Endothelial cell of umbilical vein (primary cell): ENCODE data around the gene FRRS1L. TPM values are rescaled to one million over a fixed set of nuclear protein-coding genes. Genes with fewer than 3 reads are reported as not detected.

Source experiments
- BruUV-seq: library from RNA; stranded (reverse); fragments of 400-500 nt; replicated peaks from 2 replicates; lab custom pipeline; 2021; lab: Mats Ljungman, UMichigan
- CTCF ChIA-PET: fragments of 300-600, 350-600 bp; sonication (Branson Sonifier 250); formaldehyde crosslinking; loops from one replicate; lab custom pipeline; 2021; ENCODE audit warnings: antibody characterized with exemption, inconsistent platforms; lab: Charles Lee
- POLR2A ChIA-PET: fragments of 300-600, 350-600 bp; sonication (Branson Sonifier 250); formaldehyde crosslinking; loops from one replicate; lab custom pipeline; 2021; ENCODE audit warnings: antibody characterized with exemption, inconsistent platforms; lab: Charles Lee
- DNase-seq: peaks from one replicate; pipeline ENCODE4 v3.0.0-alpha.2; 2011; ENCODE audit warnings: low read depth, low spot score
- FAIRE-seq: peaks from 2 replicates; lab custom pipeline; 2011; peaks lifted over from hg19 to GRCh38; lab: Jason Lieb, UNC
- H2AFZ ChIP-seq: 2 replicates; pipeline ENCODE4 v1.6.0; 2012; ENCODE audit warnings: low read depth, low read length, control low read depth, inconsistent platforms
- H3K27ac ChIP-seq: 2 replicates; pipeline ENCODE4 v1.5.1; 2011; ENCODE audit warnings: low read depth, mild to moderate bottlenecking, control low read depth, low read length, moderate library complexity; ENCODE audit not compliant: insufficient read depth
- H3K27me3 ChIP-seq, 2 experiments: 2 replicates each; pipeline versions ENCODE4 v1.6.0 to v1.6.1; 2011; ENCODE audit warnings: low read length in 2 of 2, mixed read lengths in 1 of 2; ENCODE audit not compliant: control insufficient read depth in 2 of 2, insufficient read depth in 2 of 2
- H3K36me3 ChIP-seq, 2 experiments: 2 replicates in 1 of 2; 3 replicates in 1 of 2; pipeline ENCODE4 v1.5.1; 2011; ENCODE audit warnings: low read length in 2 of 2, mild to moderate bottlenecking in 1 of 2, moderate library complexity in 1 of 2; ENCODE audit not compliant: control insufficient read depth in 2 of 2, insufficient read depth in 2 of 2; ENCODE audit errors: extremely low read depth in 1 of 2
- H3K4me1 ChIP-seq: 3 replicates; pipeline ENCODE4 v1.5.1; 2011; ENCODE audit warnings: mild to moderate bottlenecking, low read length; ENCODE audit not compliant: control insufficient read depth, insufficient read depth; ENCODE audit errors: extremely low read depth
- H3K4me2 ChIP-seq: 2 replicates; pipeline ENCODE4 v1.6.1; 2011; ENCODE audit warnings: low read length, control low read depth, mixed read lengths; ENCODE audit not compliant: insufficient read depth
- H3K4me3 ChIP-seq, 3 experiments: fragments of 200-600 bp in 1 of 3; sonication (generic), shearing (Covaris generic) in 1 of 3; replicated peaks in 1 of 3; 2 replicates each; pipeline ENCODE4 v1.5.1; 2011 to 2016; ENCODE audit warnings: control low read depth in 3 of 3, low read length in 3 of 3, mild to moderate bottlenecking in 2 of 3, inconsistent platforms in 1 of 3, low read depth in 1 of 3, moderate library complexity in 1 of 3; ENCODE audit not compliant: insufficient read depth in 1 of 3
- H3K79me2 ChIP-seq: 2 replicates; pipeline ENCODE4 v1.6.0; 2012; ENCODE audit warnings: low read length, inconsistent platforms; ENCODE audit not compliant: control insufficient read depth, insufficient read depth
- H3K9ac ChIP-seq: replicated peaks from 2 replicates; pipeline ENCODE3; 2011; ENCODE audit warnings: low read length, control low read depth; ENCODE audit not compliant: insufficient read depth; ENCODE audit errors: extremely low read depth
- H3K9me1 ChIP-seq: replicated peaks from 3 replicates; pipeline ENCODE4 v1.6.0; 2011; ENCODE audit warnings: mild to moderate bottlenecking, low read length; ENCODE audit not compliant: control insufficient read depth, insufficient read depth; ENCODE audit errors: extremely low read depth
- H3K9me3 ChIP-seq: replicated peaks from 2 replicates; pipeline ENCODE4 v1.5.1; 2012; ENCODE audit warnings: low read length, inconsistent platforms; ENCODE audit not compliant: control insufficient read depth, insufficient read depth
- H4K20me1 ChIP-seq: replicated peaks from 2 replicates; pipeline ENCODE3; 2011; ENCODE audit warnings: mild to moderate bottlenecking, low read length; ENCODE audit not compliant: control insufficient read depth, insufficient read depth; ENCODE audit errors: extremely low read depth
- CTCF ChIP-seq, 2 donors: IDR thresholded peaks; 1 replicate in 1 of 2; 2 replicates in 1 of 2; pipeline ENCODE4 v1.5.1; 2011; ENCODE audit warnings: low read length in 2 of 2, mild to moderate bottlenecking in 2 of 2, moderate library complexity in 2 of 2, control low read depth in 1 of 2, inconsistent platforms in 1 of 2, low read depth in 1 of 2; ENCODE audit not compliant: insufficient read depth in 1 of 2; ENCODE audit errors: extremely low read depth in 1 of 2
- EZH2 ChIP-seq: IDR thresholded peaks from 2 replicates; pipeline ENCODE4 v1.6.1; 2012; ENCODE audit warnings: borderline replicate concordance, low read depth, mild to moderate bottlenecking, moderate library complexity, low read length, inconsistent platforms; ENCODE audit not compliant: severe bottlenecking
- FOS ChIP-seq: IDR thresholded peaks from 2 replicates; pipeline ENCODE4 v1.6.1; 2011; ENCODE audit warnings: mild to moderate bottlenecking, low read length, moderate library complexity, borderline replicate concordance; ENCODE audit not compliant: insufficient read depth
- GATA2 ChIP-seq: IDR thresholded peaks from 2 replicates; pipeline ENCODE4 v1.7.0; 2011; ENCODE audit warnings: low read depth, mild to moderate bottlenecking, moderate library complexity, mixed read lengths, low read length; ENCODE audit not compliant: insufficient read length, insufficient read depth
- JUN ChIP-seq: IDR thresholded peaks from 2 replicates; pipeline ENCODE4 v1.6.1; 2011; ENCODE audit warnings: borderline replicate concordance, low read depth; ENCODE audit not compliant: insufficient read length, insufficient read depth
- MYC ChIP-seq: IDR thresholded peaks from one replicate; pipeline ENCODE4 v1.6.1; 2011; ENCODE audit warnings: mild to moderate bottlenecking, low read depth, low read length
- POLR2A ChIP-seq: IDR thresholded peaks from 2 replicates; pipeline ENCODE4 v1.6.1; 2012; ENCODE audit warnings: low read depth, mild to moderate bottlenecking, control low read depth, low read length
- POLR2AphosphoS5 ChIP-seq: IDR thresholded peaks from 2 replicates; pipeline ENCODE4 v1.6.1; 2012; ENCODE audit warnings: low read depth, mild to moderate bottlenecking, control low read depth, low read length, moderate library complexity; ENCODE audit not compliant: insufficient read depth
- dilution Hi-C: fragments of 300-500 bp; cut with MboI; formaldehyde crosslinking; loops from one replicate; pipeline ENCODE4 v1.15.0; 2019; ENCODE audit warnings: low sequenced_read_pairs; ENCODE audit not compliant: extremely low pct_ligation_motif_present
- intact Hi-C: fragments of 100-400 bp; cut with micrococcal nuclease; formaldehyde crosslinking; loops from one replicate; pipeline ENCODE4 v1.10.0; 2022
- polyA plus RNA-seq, 4 experiments: library from polyadenylated mRNA; depleted of rRNA in 3 of 4; stranded (reverse) in 3 of 4; unstranded in 1 of 4; fragments of >200 nt; gene quantifications; 2 replicates each; pipeline versions ENCODE4 v1.2.1 to v1.2.3, GENCODE V29; 2011 to 2012; ENCODE audit warnings: missing spikeins in 1 of 4
- total RNA-seq: library from RNA; stranded (reverse); gene quantifications from 2 replicates; pipeline ENCODE4 v1.2.3, GENCODE V29; 2021
- TF ChIP-seq, protein P1 (sequence below): IDR thresholded peaks from 2 replicates; pipeline ENCODE4 v1.6.1; 2011; ENCODE audit not compliant: insufficient read depth, insufficient read length

Gene FRRS1L
- total and polyA plus RNA-seq, 2 donors (not counting 3 experiments of a cell fraction or from before 2014, with no cell fraction given) = not detected

DNA sequence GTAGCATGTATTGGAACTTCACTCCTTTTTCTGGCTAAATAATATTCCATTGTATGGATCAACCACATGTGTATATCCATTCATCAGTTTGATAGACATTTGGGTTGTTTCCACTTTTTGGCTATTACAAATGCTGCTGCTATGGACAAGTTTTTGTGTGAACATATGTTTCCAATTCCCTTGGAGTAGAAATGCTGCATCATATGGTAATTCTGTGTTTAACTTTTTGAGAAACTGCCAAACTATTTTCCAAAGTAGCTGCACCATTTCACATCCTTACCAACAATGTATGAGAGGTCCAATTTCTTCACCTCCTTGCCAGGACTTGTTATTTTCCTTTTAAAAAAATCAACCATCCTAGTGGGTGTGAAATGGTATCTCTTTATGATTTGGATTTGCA, 8.4 kb downstream of the FRRS1L start:
- no peak overlapping the region for H3K4me2 ChIP-seq
- intact Hi-C loops (no loop called here), dilution Hi-C loops (no loop called here)
- POLR2A ChIA-PET = no interaction called here
- no peak overlapping the region for H3K4me3 ChIP-seq
- no peak overlapping the region for H2AFZ ChIP-seq
- H3K79me2 ChIP-seq = no peaks in the 10 kb centered on the region
- peaks cover 3% of the 10 kb centered on the region in 2 experiments for H3K27me3 ChIP-seq
- TF ChIP-seq MYC = no peak
- no peak for TF ChIP-seq POLR2A
- TF ChIP-seq, protein P1, sequence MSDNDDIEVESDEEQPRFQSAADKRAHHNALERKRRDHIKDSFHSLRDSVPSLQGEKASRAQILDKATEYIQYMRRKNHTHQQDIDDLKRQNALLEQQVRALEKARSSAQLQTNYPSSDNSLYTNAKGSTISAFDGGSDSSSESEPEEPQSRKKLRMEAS = no peak
- TF ChIP-seq GATA2 = no peak
- TF ChIP-seq EZH2 = no peak
- H3K9me3 ChIP-seq = no peaks in the 10 kb centered on the region
- H4K20me1 ChIP-seq = no peaks in the 10 kb centered on the region
- CTCF ChIA-PET = no interaction called here
- no peaks in the 10 kb centered on the region for H3K36me3 ChIP-seq
- no TSS peak for BruUV-seq
- no peaks in the 10 kb centered on the region for H3K4me1 ChIP-seq
- H3K9me1 ChIP-seq = no peaks in the 10 kb centered on the region
- H3K9ac ChIP-seq = no peak overlapping the region
- no peak for DNase-seq
- FAIRE-seq = no peak
- no peak overlapping the region for H3K27ac ChIP-seq

- no peaks in the 10 kb centered on the region for H3K9me3 ChIP-seq
- no peaks in the 10 kb centered on the region for H3K36me3 ChIP-seq
- H3K79me2 ChIP-seq = no peaks in the 10 kb centered on the region
- H3K4me3 ChIP-seq = no peak overlapping the region
- CTCF ChIA-PET = no interaction called here
- FAIRE-seq (no peak), DNase-seq (no peak)
- no peaks in the 10 kb centered on the region for H3K9me1 ChIP-seq
- no peaks in the 10 kb centered on the region for H4K20me1 ChIP-seq
- no peak overlapping the region for H3K27ac ChIP-seq
- intact Hi-C loops = no loop called here
- no peak overlapping the region for H2AFZ ChIP-seq
- dilution Hi-C loops = no loop called here
- BruUV-seq = no TSS peak
- POLR2A ChIA-PET = no interaction called here
- peaks cover 0 to 7% of the 10 kb centered on the region in 2 experiments for H3K27me3 ChIP-seq
- H3K4me2 ChIP-seq = no peak overlapping the region
- H3K4me1 ChIP-seq = no peaks in the 10 kb centered on the region
- no peak for TF ChIP-seq CTCF (IDR thresholded peaks at IDR 0.05; ENCODE audit: extremely low read depth in 1 of 2, insufficient read depth in 1 of 2, low read depth in 1 of 2, low read length in 2 of 2)
- TF ChIP-seq, protein P1 = no peak
- TF ChIP-seq POLR2AphosphoS5 = no peak
- TF ChIP-seq GATA2 = no peak
- TF ChIP-seq POLR2A = no peak
- TF ChIP-seq EZH2 = no peak
- TF ChIP-seq FOS = no peak
- no peak for TF ChIP-seq JUN
- no peak for TF ChIP-seq MYC
- no peak overlapping the region for H3K9ac ChIP-seq
Observed at GRCh38 chr9:109156708-109157107, 10.3 kb downstream of the FRRS1L start.
